NCI-H524 (cell line): ENCODE measurements around the gene TWNK.
"Not testable (repeated sequence)": the region's sequence is repeated elsewhere in the genome, so short reads cannot be mapped to it uniquely, and the experiment has no call there.

Experiments used
- DNase-seq, 2 experiments: peaks; one replicate each; lab custom pipeline; 2025; lab: John Stamatoyannopoulos, UW

Gene TWNK

GRCh38 chr10:101030496-101031127 is 43.3 kb downstream of the TWNK start:
- DNase-seq: no peak

GRCh38 chr10:101031128-101031795 is 43.9 kb downstream of the TWNK start, which contains the start of the genes PDZD7 and SFXN3:
Gene PDZD7, minus strand, starts transcription at chr10:101031129. Its CDS starts 910 bp downstream, at chr10:101030219.
Gene SFXN3, plus strand, starts transcription at chr10:101031234. Its CDS starts 3,461 bp downstream, at chr10:101034695.
- DNase-seq: peak; percentile 11 to 74

- peak in 1 of 2 experiments; percentile 37 for DNase-seq
Observed at GRCh38 chr10:101031796-101032636, 44.7 kb downstream of the TWNK start.

GRCh38 chr10:101032637-101033224 is 45.4 kb downstream of the TWNK start:
- peak; percentile 57 to 74 for DNase-seq

GRCh38 chr10:101033276-101033675 is 45.9 kb downstream of the TWNK start:
- DNase-seq: no peak

GRCh38 chr10:101034404-101034803 is 47.1 kb downstream of the TWNK start:
- DNase-seq: not testable (repeated sequence)

GRCh38 chr10:101035314-101035713 is 48.0 kb downstream of the TWNK start:
- DNase-seq: no peak

- DNase-seq: no peak
Observed at GRCh38 chr10:101035916-101036702, 48.8 kb downstream of the TWNK start.

- no peak for DNase-seq
Observed at GRCh38 chr10:101036726-101037125, 49.4 kb downstream of the TWNK start.

GRCh38 chr10:101038484-101038883 is 51.1 kb downstream of the TWNK start:
- DNase-seq: no peak

GRCh38 chr10:101040061-101040460 is 52.7 kb downstream of the TWNK start:
- DNase-seq: no peak

- no peak for DNase-seq
Observed at GRCh38 chr10:101040851-101041250, 53.5 kb downstream of the TWNK start.

GRCh38 chr10:101041252-101041761 is 54.0 kb downstream of the TWNK start:
- DNase-seq: peak; percentile 17 to 55

- DNase-seq: no peak
Observed at GRCh38 chr10:101042118-101042517, 54.8 kb downstream of the TWNK start.

- DNase-seq: peak; percentile 75 to 85
Observed at GRCh38 chr10:101042667-101043362, 55.5 kb downstream of the TWNK start.

- no peak for DNase-seq
Observed at GRCh38 chr10:101043363-101043707, 56.0 kb downstream of the TWNK start.
